MM.1S (cell line): Measurements from ENCODE around the gene GPC4.

Experiments used
- EZH2 ChIP-seq: fragments of 300-600 bp; sonication (generic); optimal IDR thresholded peaks from 2 replicates; pipeline ENCODE3; 2017; ENCODE audit warnings: low read depth, mild to moderate bottlenecking, antibody characterized with exemption, low read length, mixed read lengths
- EZH2phosphoT487 ChIP-seq: fragments of 300-600 bp; sonication (generic); IDR thresholded peaks from 2 replicates; pipeline ENCODE4 v1.6.1; 2018; ENCODE audit warnings: antibody characterized with exemption, low read length
- TF ChIP-seq, protein P1 (sequence below): fragments of 300-600 bp; sonication (generic); IDR thresholded peaks from 2 replicates; pipeline ENCODE4 v1.5.1; 2016; ENCODE audit warnings: antibody characterized with exemption, low read length, mixed read lengths

DNA sequence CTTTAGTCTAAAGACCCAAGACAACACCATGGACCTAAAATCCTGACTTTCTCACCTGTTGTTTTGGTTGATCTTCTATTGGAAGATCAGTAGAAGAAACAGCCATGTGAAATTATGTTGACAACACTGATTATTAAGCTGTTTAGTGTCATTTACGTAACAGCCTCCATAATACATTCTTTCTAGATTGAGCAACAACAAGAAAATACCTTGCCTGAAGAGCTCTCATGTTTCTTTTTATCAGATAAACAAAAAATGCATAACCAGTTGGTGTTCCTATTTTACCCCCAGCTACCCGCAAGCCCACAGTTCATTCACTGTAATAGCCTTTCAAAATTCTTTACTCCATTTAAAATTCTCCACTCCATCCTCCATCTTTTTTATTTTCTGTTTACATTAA lies 20.5 kb downstream of the GPC4 start:
- TF ChIP-seq, protein P1, sequence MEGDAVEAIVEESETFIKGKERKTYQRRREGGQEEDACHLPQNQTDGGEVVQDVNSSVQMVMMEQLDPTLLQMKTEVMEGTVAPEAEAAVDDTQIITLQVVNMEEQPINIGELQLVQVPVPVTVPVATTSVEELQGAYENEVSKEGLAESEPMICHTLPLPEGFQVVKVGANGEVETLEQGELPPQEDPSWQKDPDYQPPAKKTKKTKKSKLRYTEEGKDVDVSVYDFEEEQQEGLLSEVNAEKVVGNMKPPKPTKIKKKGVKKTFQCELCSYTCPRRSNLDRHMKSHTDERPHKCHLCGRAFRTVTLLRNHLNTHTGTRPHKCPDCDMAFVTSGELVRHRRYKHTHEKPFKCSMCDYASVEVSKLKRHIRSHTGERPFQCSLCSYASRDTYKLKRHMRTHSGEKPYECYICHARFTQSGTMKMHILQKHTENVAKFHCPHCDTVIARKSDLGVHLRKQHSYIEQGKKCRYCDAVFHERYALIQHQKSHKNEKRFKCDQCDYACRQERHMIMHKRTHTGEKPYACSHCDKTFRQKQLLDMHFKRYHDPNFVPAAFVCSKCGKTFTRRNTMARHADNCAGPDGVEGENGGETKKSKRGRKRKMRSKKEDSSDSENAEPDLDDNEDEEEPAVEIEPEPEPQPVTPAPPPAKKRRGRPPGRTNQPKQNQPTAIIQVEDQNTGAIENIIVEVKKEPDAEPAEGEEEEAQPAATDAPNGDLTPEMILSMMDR, result no peak
- no peak for TF ChIP-seq EZH2
- TF ChIP-seq EZH2phosphoT487, result no peak
